Mesodermal cell (in vitro differentiated cells): ENCODE data around the gene MAGEA8.
"Not testable (repeated sequence)": the region's sequence is repeated elsewhere in the genome, so short reads cannot be mapped to it uniquely, and the experiment has no call there.

Experiments
- H3K27ac ChIP-seq: 2 replicates; pipeline ENCODE4 v1.7.0; 2013; ENCODE audit warnings: mild to moderate bottlenecking, low read depth, low read length, moderate library complexity; ENCODE audit not compliant: severe bottlenecking
- H3K36me3 ChIP-seq: 2 replicates; pipeline ENCODE4 v1.7.1; 2013; ENCODE audit warnings: mild to moderate bottlenecking, low read length, moderate library complexity; ENCODE audit not compliant: control insufficient read depth, insufficient read depth
- H3K4me1 ChIP-seq: one replicate; pipeline ENCODE4 v1.7.1; 2013; ENCODE audit warnings: mild to moderate bottlenecking, low read length; ENCODE audit not compliant: insufficient read depth, control insufficient read depth, poor library complexity, severe bottlenecking
- H3K4me3 ChIP-seq: 2 replicates; pipeline ENCODE4 v1.7.0; 2013; ENCODE audit warnings: low read length, control low read depth, mild to moderate bottlenecking; ENCODE audit not compliant: insufficient read depth, poor library complexity, severe bottlenecking; ENCODE audit errors: extremely low read depth
- H3K9me3 ChIP-seq: 2 replicates; pipeline ENCODE4 v1.7.1; 2013; ENCODE audit warnings: mild to moderate bottlenecking, low read length, moderate library complexity; ENCODE audit not compliant: control insufficient read depth
- WGBS, 2 experiments: methylation state at CpG; one replicate each; pipeline ENCODE4 v1.1.5; 2013; ENCODE audit warnings: missing lambda C conversion rate in 2 of 2; ENCODE audit not compliant: insufficient coverage in 2 of 2; 5-methylcytosine and 5-hydroxymethylcytosine counted together

MAGEA8 gene

DNA sequence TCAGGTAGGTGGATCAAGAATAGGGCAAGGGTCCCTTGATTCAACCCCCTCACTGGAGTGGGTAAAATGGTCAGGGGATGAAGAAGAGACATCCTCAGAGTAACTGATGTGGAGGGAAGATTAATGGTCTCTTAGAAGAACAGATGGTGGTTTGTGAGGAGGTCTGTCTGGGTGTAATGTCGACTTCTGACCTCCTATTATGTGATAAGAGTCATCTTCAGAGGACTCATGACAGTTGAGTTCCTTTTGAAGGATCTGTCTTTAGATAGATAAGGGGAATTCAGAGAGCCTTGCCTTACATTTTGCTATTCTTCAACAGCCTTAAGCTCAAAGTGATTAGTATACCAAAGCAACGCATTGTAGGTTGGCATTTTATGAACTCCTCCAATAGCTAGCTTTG, 27.1 kb upstream of the MAGEA8 start:
- no peaks in the 10 kb centered on the region for H3K36me3 ChIP-seq
- WGBS, 2 experiments = 80 to 83% methylated on average over 1 of the region's 2 CpGs
- no peaks in the 10 kb centered on the region for H3K9me3 ChIP-seq

DNA sequence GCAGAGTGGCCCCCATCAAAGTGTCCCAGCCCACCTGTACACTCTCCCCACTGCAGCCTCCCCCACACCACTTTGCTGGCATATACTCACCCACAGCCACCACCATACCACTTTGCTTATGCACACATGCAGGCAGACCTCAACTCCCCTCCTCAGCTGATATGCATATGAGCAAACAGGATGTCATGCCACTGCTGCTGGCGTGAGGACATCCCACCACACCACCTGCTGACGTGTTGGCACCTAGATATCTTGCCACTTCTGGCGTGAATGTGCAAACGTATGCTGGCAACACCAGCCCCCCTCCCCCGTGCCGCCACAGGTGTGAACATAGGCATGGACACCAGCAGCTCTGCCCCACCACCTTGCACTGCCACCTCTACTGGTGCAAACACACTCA, 22.4 kb upstream of the MAGEA8 start:
- 80 to 92% methylated on average over 1 to 2 of the region's 6 CpGs for WGBS, 2 experiments
- Histone ChIP-seq H3K9me3 (peaks cover 5% of the 10 kb centered on the region), H3K36me3 (no peaks in the 10 kb centered on the region), H3K4me1 (no peaks in the 10 kb centered on the region), H3K27ac (no peak overlapping the region), H3K4me3 (no peak overlapping the region)

More for the DNA sequence above, 27.1 kb upstream of the MAGEA8 start:
- H3K27ac ChIP-seq = no peak overlapping the region
- no peaks in the 10 kb centered on the region for H3K4me1 ChIP-seq
- H3K4me3 ChIP-seq = no peak overlapping the region

DNA sequence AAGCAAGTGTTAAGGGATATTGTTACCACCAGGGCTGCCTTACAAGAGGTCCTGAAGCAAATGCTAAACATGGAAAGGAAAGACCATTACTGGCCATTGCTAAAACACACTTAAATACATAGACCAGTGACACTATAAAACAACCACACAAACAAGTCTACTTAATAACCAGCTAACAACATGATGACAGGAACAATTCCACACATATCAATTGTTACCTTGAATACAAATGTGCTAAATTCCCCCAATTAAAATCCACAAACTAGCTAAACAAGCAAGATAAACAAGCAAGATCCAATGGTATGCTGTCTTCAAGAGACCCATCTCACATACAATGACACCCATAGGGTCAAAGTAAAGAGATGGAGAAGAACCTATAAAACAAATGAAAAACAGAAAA, 20.5 kb upstream of the MAGEA8 start:
- Histone ChIP-seq H3K36me3 (no peaks in the 10 kb centered on the region), H3K4me1 (no peaks in the 10 kb centered on the region), H3K27ac (no peak overlapping the region), H3K9me3 (peaks cover 5% of the 10 kb centered on the region), H3K4me3 (no peak overlapping the region)

DNA sequence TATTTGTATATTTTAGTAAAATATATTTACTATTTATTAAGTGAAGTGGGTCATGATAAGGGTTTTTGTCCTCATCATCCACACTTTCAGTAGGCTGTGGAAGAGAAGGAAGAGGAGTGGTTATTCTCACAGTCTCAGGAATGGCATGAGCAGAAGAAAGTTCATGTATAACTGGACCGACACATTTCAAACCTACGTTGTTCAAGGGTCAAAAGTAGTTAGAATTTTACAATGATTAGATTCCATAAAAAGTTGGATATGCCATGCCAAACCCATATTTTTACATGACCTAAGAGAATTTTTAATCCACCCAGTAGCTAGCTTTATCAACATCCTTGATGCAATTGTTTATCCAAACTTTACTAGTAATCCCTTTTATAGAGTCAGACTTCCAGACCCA, 15.6 kb upstream of the MAGEA8 start:
- no peak overlapping the region for H3K27ac ChIP-seq
- H3K4me3 ChIP-seq = no peak overlapping the region
- no peaks in the 10 kb centered on the region for H3K36me3 ChIP-seq
- H3K9me3 ChIP-seq = peaks cover 5% of the 10 kb centered on the region
- H3K4me1 ChIP-seq = no peaks in the 10 kb centered on the region
- no CpG with 5 or more reads among the region's 2 CpGs for WGBS, 2 experiments

DNA sequence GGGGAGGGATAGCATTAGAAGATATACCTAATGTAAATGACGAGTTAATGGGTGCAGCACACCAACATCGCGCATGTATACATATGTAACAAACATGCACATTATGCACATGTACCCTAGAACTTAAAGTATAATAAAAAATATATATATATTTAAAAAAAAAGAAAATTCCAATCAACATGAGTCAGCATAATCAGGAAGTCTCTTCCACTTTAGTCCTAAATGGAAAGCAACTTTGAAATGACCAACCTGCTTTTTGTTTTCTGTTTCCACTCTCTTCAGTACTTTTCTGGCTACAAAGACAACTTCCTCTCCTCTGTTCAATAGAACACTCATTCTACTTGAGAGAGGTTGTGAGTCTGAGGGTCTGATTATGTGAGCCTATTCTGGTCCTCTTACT, 13.5 kb upstream of the MAGEA8 start:
- Histone ChIP-seq H3K27ac (no peak overlapping the region), H3K4me3 (no peak overlapping the region), H3K9me3 (no peaks in the 10 kb centered on the region), H3K36me3 (no peaks in the 10 kb centered on the region), H3K4me1 (no peaks in the 10 kb centered on the region)
- WGBS, 2 experiments = no CpG with 5 or more reads among the region's 3 CpGs

DNA sequence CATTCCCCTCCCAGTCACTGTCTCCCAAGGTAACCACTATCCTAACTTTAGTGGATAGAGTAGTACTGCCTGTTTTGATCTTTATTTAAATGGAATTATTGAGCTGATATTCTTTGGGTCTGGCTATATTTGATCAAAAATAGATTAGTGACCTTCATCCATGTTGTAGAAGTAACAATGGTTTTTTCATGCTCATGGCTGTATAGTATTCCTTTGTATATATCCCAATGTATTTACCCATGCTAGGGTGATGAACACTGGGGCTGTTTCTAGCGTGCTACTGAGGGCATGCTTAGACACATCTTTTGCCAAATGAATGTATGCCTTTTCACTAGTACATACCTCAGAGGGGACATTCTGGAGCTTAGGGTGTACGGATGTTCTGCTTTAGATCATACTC, 10.1 kb upstream of the MAGEA8 start:
- Histone ChIP-seq H3K4me3 (no peak overlapping the region), H3K27ac (no peak overlapping the region), H3K36me3 (no peaks in the 10 kb centered on the region), H3K9me3 (no peaks in the 10 kb centered on the region), H3K4me1 (no peaks in the 10 kb centered on the region)
- WGBS, 2 experiments = 86 to 100% methylated on average over 1 to 2 of the region's 2 CpGs

DNA sequence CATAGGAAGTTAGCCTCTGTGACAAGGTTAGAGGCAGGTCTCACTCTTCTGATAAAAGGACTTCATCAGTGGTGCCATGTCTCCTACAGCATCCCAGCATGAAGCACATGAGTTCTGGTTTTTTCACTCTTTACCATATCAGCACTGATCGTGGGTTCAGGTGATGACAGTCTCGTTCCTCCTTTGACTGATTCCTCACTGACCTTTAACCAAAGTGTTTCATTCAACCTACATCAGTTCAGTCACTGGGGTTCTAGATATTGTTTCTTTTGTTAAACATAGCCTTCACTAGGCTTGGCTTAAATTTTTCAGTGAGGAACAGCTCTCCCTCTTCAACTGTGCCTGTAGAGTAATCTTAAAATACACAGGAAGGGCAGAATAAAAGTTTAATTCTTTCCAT, 9.6 kb upstream of the MAGEA8 start:
- Histone ChIP-seq H3K4me3 (no peak overlapping the region), H3K9me3 (no peaks in the 10 kb centered on the region), H3K36me3 (no peaks in the 10 kb centered on the region), H3K27ac (no peak overlapping the region), H3K4me1 (no peaks in the 10 kb centered on the region)
- no CpG with 5 or more reads among the region's 2 CpGs for WGBS, 2 experiments

DNA sequence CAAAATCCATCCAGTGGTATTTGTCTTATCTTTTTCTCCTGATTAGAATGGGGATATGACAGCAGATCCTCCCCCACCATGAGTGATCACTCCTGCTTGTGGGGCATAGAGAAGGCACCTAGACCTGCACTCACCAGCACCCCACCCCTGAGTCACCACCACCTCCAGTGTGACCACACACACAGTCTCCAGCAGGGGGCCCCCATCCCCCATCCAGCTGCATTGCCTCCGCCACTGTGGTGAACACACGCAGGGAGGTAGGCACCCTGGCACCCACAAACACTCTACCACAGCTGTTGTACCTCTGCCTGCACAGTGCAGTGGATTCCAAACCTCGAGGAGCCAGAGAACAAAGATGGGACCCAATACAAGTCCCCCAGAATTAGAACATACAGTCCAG, 9.0 kb upstream of the MAGEA8 start:
- no CpG with 5 or more reads among the region's 3 CpGs for WGBS, 2 experiments
- H3K36me3 ChIP-seq = no peaks in the 10 kb centered on the region
- H3K4me3 ChIP-seq = no peak overlapping the region
- H3K4me1 ChIP-seq = no peaks in the 10 kb centered on the region
- H3K9me3 ChIP-seq = no peaks in the 10 kb centered on the region
- no peak overlapping the region for H3K27ac ChIP-seq

DNA sequence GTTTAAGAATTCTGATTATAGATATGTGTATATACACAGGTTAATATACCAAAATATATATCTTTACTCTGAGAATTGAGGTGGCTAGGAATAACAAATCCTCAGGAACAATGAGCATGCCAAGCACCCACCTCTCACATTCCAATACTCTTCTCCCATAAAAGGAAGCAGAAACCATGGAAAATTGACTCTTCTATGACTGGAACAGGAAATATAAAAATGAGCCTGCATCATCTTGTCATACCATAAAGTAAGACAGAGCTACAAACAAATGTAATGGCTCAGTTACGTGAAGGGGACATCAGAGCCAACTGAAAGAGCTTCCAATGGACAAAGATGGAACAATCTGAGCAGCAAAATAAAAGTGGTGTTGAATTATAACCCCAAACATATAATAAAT, 3.8 kb upstream of the MAGEA8 start:
- no peak overlapping the region for H3K27ac ChIP-seq
- no peaks in the 10 kb centered on the region for H3K36me3 ChIP-seq
- WGBS, 2 experiments = no CpG with 5 or more reads among the region's 1 CpG
- H3K4me1 ChIP-seq = no peaks in the 10 kb centered on the region
- no peak overlapping the region for H3K4me3 ChIP-seq
- H3K9me3 ChIP-seq = no peaks in the 10 kb centered on the region

DNA sequence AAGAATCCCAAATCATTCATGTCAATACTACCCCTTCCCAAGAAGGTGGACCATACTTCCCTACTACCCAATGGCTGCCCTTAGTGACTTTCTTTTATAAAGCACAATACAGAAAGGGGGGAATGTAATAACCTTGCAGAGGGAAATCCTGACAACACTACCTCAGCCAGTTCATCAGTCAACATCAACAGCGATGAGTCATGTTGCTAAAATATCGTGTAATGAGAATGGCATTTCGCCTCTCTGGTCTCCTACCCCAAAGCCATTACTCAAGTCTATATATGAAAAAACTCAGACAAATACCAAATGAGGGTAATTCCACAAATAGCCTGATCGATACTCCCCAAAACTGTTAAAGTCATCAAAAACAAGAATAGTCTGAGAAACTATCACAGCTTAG, 3.3 kb upstream of the MAGEA8 start:
- Histone ChIP-seq H3K36me3 (no peaks in the 10 kb centered on the region), H3K4me1 (no peaks in the 10 kb centered on the region), H3K9me3 (no peaks in the 10 kb centered on the region), H3K4me3 (no peak overlapping the region), H3K27ac (no peak overlapping the region)
- WGBS, 2 experiments = no CpG with 5 or more reads among the region's 4 CpGs

DNA sequence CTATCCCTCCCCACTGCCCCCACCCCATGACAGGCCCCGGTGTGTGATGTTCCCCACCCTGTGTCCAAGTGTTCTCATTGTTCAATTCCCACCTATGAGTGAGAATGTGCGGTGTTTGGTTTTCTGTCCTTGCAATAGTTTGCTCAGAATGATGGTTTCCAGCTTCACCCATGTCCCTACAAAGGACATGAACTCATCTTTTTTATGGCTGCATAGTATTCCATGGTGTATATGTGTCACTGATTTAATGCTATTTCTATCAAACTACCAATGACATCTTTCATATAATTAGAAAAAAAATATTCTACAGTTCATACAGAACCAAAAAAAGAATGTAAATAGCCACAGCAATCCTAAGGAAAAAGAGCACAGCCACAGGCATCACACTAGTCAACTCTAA, 9.8 kb downstream of the MAGEA8 start:
- WGBS, 2 experiments = no CpG with 5 or more reads among the region's 2 CpGs
- not testable (repeated sequence) for H3K9me3 ChIP-seq, H3K36me3 ChIP-seq, H3K4me3 ChIP-seq, H3K4me1 ChIP-seq, H3K27ac ChIP-seq

DNA sequence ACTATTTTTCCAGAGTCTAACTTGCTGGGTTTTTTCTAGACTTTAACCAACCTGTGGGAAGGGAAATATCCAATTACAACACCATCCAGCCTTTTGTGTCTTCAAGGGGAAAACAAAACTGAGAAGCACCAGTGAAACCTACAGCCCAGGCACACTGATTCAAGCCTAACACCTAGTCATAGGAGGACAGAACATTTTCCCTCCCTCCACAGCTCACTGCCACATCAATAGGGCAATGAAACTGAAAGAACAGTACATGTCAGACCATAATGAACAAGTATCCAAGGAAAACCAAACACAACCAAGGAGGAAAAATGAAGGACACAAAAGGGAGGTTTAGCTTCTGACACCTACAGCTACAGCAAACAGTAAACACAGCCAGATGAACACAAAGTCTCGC, 17.6 kb downstream of the MAGEA8 start:
- Histone ChIP-seq H3K9me3 (no peaks in the 10 kb centered on the region), H3K4me3 (no peak overlapping the region), H3K27ac (no peak overlapping the region), H3K36me3 (no peaks in the 10 kb centered on the region), H3K4me1 (no peaks in the 10 kb centered on the region)
- WGBS, 2 experiments = no CpG with 5 or more reads among the region's 1 CpG
